ENCODE measurements around the gene NPM1.
A peak's percentile ranks its signal among the peaks of the same experiment; 100 is the strongest.

Gene NPM1, protein sequence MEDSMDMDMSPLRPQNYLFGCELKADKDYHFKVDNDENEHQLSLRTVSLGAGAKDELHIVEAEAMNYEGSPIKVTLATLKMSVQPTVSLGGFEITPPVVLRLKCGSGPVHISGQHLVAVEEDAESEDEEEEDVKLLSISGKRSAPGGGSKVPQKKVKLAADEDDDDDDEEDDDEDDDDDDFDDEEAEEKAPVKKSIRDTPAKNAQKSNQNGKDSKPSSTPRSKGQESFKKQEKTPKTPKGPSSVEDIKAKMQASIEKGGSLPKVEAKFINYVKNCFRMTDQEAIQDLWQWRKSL

DNA sequence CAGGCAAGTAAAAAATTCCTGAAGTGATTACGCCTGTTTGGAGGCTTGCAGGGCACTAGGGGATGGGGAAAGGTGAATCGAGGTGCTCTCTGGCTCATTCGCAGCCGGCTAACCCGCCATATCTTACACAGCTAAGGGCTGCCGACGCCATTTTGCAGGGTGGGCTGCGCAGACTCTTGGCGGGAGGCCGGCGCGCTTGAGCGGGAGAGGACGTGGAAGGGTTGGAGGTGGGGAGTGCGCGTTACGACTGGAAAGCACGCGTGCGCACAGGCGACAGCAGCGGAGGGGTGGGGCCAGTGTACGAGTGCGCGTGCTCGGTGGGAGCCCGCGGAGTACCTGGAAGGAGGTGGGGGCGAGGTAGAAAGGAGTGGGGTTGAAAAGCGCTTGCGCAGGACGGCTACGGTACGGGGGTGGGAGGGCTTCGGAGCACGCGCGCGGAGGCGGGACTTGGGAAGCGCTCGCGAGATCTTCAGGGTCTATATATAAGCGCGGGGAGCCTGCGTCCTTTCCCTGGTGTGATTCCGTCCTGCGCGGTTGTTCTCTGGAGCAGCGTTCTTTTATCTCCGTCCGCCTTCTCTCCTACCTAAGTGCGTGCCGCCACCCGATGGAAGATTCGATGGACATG, at the start of gene NPM1:
NPM1 (plus strand) TSS at position 505 of the 625 bp plus-strand sequence; CDS start at position 605, 100 bp downstream.
- DNase-seq (ENCODE audit: low read depth) = peak; percentile 96
- TF ChIP-seq CTCF (IDR thresholded peaks at IDR 0.05; ENCODE audit: control insufficient read depth, extremely low read depth, insufficient read depth) = no peak
- H3K4me3 ChIP-seq (ENCODE audit: low read depth, low read length) = peak within 1 kb of the TSS; percentile 59

- no peak for TF ChIP-seq CTCF (IDR thresholded peaks at IDR 0.05; ENCODE audit: control insufficient read depth, extremely low read depth, insufficient read depth)
- H3K4me3 ChIP-seq (ENCODE audit: low read depth, low read length) = no peak overlapping the region
- DNase-seq (ENCODE audit: low read depth) = no peak
These were observed 47.6 kb upstream of the NPM1 start for GRCh38 chr5:171340042-171340441.

- TF ChIP-seq CTCF (IDR thresholded peaks at IDR 0.05; ENCODE audit: control insufficient read depth, extremely low read depth, insufficient read depth) = no peak
- DNase-seq (ENCODE audit: low read depth) = no peak
- no peak overlapping the region for H3K4me3 ChIP-seq (ENCODE audit: low read depth, low read length)
These were observed 47.2 kb upstream of the NPM1 start for GRCh38 chr5:171340491-171340890.

DNA sequence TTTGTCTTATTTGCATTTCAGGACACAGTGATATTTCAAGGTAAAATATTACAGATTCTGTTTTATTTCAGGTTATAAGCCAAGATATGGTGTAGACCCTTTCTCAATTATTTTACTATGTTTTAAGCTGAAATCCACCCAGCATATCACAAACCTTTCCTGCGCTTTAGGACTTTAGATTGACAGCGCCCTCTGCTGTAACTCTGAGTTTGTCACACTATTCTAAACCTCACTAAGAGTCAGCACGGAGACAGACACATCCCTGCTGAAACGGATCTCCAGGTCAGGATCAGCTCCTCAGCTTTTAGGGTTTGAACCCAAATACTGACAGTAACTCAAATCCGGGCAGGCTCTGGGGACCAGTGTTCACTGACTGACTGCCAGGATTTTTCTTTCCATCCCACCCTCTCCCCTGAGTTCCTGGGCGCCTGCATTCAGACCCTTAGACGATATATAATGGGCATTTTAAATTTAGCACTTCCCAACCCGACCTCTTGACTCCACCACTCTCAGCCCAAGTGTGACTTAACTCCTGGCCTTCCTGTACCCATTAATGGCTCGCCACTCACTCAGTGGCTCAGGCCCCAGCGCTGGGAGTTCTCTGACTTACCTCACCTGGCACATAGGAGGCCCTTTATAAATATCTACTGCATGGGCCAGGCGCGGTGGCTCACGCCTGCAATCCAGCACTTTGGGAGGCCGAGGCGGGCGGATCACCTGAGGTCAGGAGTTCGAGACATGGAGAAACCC, 45.1 kb upstream of the NPM1 start:
- TF ChIP-seq CTCF (IDR thresholded peaks at IDR 0.05; ENCODE audit: control insufficient read depth, extremely low read depth, insufficient read depth) = peak; percentile 77
- peak; percentile 31 for DNase-seq (ENCODE audit: low read depth)
- H3K4me3 ChIP-seq (ENCODE audit: low read depth, low read length) = no peak overlapping the region

DNA sequence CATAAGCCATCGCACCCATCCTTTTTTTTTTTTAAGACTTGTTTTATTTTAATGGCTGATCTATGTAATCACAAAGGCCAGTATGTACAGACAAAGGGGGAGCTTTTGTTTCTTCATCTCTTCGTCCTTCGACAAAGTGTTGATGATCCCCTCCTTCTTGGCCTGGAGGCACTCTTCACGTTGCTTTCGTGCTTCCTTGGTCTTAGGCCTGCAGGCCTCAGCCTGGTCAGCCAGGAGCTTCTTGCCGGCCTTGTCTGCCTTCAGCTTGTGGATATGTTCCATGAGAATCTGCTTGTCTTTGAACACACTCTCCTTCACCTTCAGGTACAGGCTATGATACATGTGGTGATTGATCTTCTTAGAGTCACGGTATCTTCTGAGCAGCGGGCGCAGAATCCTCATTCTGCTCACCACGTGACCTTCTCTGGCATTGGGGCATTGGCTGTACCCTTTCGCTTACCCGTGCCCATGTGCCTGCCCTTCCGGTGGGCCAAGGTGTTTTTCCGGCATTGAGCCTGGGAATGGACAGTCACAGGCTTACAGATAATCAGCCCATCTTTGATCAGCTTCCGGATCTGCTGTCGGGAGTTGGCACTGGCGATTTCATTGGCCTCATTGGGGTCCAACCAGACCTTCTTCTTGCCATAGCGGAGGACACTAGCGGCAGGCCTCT, 42.6 kb upstream of the NPM1 start:
- H3K4me3 ChIP-seq (ENCODE audit: low read depth, low read length) = no peak overlapping the region
- DNase-seq (ENCODE audit: low read depth) = no peak
- TF ChIP-seq CTCF (IDR thresholded peaks at IDR 0.05; ENCODE audit: control insufficient read depth, extremely low read depth, insufficient read depth) = no peak

- DNase-seq (ENCODE audit: low read depth) = no peak
- no peak overlapping the region for H3K4me3 ChIP-seq (ENCODE audit: low read depth, low read length)
- TF ChIP-seq CTCF (IDR thresholded peaks at IDR 0.05; ENCODE audit: control insufficient read depth, extremely low read depth, insufficient read depth) = no peak
These were observed 36.0 kb upstream of the NPM1 start for GRCh38 chr5:171351536-171352073.
